ENCODE results near the gene FUZ.

- TF ChIP-seq CTCF (IDR thresholded peaks at IDR 0.05) (no peak), POLR2A (IDR thresholded peaks at IDR 0.05) (no peak), POLR2AphosphoS5 (IDR thresholded peaks at IDR 0.05) (no peak), EP300 (IDR thresholded peaks at IDR 0.05) (no peak)
These were observed 42.6 kb downstream of the FUZ start for GRCh38 chr19:49770529-49770928.

All from upper lobe of left lung (tissue), 4 donors.